GM21717 (cell line): ENCODE data around the gene NHEJ1.

Experiments
- ATAC-seq: cut with Tn5 transposase; IDR thresholded peaks from one replicate; pipeline ENCODE4 v1.9.1; 2021; ENCODE audit warnings: mild to moderate bottlenecking, moderate library complexity; ENCODE audit not compliant: unreplicated experiment

Gene NHEJ1

DNA sequence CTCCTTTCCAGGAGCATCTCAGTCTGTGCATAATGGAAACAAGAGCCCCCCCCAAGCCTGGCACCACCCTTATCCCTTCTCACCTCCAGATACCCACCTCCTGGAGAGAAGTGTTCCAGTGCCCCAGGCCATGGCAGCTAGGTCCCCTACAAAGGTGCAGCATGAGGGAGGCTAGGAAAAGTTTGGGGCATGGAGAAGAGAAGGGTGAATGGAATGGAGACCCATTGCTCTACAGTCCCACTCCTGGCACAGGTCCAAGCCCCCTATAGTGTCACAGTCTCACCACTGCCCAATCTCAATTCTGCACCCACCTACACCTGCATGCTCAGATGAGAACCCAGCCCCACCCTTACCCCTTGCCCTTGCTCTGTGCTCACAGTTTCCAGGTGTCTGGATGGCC lies 8.3 kb upstream of the NHEJ1 start:
- ATAC-seq, result no peak

DNA sequence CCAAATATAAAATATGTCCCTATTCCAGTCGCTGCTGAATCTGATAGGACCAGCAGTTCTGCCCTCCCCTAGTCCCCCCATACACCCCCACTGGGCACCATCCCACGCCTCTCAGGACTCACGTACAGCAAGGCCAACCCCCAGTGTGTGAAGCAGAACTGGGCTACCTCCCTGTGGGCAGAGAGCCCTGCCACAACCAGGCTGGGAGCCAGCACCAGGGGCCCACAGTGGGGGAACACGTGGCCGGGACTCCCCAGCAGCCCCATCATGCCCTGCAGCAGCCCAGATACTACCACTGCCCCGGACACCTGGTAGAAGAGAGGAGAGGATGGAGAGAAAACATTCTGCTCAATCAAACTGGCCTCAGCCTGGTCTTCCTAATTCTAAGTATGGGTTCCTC lies 7.9 kb upstream of the NHEJ1 start:
- ATAC-seq, result no peak

DNA sequence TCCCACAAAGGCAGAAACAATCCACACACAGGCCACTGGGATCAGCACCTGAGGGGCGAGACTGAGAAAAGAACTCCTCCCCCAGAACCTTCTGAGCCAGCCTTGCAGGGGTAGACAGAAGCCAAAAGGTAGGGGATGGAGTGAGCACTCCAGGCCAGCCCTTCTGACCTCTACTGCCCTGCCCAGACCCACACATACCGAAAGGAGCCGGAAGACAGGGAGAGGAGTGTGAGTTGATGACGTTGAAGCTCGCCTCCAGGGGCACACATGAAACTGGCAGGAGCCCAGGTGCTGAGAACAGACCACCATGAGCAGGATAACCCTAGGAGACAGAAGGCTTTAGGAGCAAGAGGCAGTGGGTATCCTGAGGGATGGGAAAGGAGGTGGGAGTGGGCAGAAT lies 7.4 kb upstream of the NHEJ1 start:
- ATAC-seq, result no peak

DNA sequence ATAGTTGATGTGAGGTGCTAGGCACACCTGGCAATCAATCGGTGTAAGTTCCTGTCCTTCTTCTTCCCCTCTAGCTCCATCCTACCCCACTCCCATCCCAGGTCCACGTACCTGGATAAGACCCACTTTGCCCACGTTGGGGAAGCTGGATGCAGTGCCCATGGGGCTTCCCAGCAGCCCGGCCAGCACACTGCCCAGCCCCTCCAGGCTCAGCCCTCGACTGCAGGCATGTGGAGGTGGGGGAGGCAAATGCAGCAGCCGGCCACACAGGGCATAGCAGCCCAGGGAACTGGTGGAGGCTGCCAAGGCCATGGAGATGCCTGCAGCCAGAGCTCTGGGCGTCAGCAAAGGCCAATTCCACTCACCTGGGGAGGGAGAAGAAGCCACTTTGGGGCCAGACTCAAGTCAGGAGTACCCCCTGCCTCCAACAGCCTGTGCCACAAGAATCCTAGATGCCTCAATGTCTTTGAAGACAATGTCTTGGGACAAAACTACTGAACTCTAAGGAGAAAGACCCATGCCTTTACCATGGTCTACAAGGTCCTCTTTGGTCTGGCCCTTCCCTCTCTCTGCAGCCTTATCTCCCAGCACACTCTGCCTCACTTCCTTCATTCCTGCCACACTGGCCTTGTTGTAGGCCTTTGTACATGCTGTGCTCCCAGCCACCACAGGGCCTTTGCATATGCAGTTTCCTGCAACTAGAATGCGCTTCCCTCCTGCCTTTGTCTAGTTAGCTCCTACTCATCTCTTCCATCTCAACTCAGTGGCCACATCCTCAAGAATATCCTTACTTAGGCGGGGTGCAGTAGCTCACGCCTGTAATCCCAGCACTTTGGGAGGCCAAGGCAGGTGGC lies 4.7 kb upstream of the NHEJ1 start:
- ATAC-seq, result no peak

DNA sequence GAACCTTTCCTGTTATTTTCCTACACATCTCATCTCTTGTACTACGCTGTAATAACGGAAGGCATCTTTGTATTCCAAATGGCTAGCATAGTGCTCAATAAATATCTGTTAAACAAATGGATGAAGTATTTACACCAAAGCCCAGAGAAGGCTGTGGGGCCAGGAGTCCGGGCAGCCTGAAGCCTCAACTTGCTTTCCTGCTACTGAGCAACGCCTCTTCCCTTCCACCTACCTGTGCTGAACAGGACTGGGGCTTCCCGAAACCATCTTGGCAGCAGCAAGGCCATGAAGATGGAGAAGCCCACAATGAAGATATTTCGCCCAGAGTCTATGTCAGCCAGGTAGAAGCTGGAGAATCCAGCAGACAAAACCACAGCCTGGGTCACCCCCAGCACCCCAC lies 2.5 kb upstream of the NHEJ1 start:
- no peak for ATAC-seq

DNA sequence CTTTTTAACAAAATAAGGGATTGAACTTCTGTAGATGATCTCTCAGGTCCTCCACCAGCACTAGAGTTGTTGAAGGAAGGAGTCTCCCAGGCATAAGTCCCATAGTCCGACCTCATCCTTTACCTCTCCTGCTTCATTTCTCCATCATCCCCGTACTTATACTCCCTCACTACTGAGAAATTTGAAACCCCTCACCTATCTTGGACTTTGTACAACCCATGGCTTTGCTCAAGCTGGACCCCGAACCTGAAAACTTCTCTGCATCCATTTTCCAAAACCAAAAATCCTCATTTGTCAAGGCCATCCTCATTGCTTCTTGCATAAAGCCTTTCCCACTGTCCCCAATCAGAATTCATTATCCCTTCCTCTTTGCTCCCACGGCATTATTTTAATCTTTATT lies 482 bp upstream of the NHEJ1 start:
- no peak for ATAC-seq

DNA sequence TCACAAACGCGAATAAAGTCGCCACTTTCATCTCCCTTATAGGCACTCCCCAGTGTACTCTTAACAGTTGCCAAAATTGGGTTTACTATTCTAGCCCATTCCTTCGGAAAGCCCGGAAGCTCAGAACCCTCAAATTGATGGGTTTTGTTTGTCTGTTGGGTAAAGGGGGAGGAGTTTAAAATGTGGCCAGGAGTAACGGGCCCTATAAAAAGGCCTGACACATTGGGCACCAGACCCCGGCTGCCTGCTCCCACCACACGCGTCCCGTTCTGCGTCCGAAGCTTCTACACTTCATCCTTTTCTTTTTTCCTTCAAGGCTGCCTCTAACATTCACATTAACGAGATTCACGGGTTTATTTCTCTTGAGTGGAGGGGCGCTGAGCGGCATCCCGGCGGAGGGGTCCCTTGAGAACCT lies 837 bp downstream of the NHEJ1 start:
- peak; percentile 4 for ATAC-seq

DNA sequence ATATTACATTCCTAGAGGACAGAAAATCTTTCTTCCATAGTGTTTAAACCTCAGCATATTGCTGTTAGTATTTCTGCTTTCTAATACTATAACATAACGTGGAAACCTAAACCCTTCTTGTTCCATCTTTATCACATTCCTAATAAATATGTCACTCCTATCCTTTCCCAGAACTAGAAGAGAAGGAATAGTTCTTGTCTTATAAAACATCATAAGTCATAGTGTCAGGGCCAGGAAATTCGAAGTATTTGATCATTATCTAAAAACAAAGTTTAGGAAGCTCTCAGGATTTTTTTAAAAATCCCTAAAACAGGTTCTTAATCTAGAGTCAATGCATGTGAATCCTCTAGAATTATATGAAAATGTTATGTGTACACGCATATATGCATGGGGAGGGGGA lies 2.0 kb downstream of the NHEJ1 start:
- no peak for ATAC-seq

DNA sequence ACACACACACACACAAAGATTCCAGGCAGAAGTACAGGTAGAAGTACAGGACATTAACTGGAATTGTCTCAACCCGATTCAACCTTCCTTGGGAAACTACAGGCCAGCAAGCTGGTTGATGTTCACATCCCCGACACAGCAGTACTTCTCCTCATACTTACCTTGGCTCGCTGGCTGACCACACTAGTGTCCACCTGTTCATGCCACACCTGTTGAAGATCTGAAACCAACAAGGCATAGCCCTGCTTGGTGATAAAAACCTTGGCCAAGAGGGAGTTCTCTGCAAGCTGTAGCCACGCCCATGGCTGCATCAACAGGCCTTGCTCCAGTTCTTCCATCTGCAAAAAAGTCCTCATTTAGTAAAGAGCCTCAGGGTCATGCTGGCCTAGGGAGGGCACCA lies 2.6 kb downstream of the NHEJ1 start:
- no peak for ATAC-seq

DNA sequence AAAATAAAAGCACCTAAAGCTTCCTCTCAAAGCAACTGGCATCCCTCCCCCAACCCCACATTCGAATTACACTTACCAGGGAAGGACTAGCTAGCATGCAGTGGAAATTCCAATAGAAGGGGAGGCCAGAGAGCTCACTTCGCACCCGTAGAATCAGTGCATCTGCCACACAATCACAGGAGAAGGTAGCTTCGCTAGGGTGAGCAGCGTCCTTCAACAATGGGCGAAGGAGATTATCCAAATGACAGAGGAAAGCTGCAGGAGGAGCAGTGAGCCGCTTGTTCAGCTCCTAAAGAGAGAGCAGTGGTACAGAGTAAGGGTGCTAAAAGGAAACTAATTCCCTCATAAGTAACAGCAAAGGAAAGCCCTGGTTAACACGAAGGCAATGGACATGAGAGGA lies 3.2 kb downstream of the NHEJ1 start:
- no peak for ATAC-seq

DNA sequence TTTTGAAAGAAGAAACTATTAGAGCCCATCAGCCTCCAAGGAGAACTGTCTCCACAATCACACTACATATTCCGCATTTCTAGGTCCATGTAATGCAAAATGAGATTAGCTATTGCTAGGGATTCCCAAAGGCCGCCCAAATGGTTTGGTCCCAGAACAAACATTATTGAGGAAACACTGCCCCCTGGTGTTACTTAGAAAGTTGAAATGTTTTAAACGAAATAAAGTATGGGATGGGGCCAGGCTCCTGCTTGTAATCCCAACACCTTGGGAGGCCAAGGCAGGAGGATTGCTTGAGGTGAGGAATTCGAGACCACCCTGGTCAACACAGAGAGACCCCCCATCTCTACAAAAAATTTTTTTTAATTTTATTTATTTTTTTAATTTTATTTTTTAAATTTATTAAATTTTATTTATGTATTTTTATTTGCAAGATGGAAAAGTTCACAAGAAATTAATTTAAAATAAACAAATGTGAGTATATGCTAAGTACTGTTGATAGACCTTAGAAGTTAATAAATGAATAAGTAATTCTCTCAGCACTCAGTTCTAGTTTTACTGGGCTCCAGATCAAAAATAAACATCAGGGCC lies 5.5 kb downstream of the NHEJ1 start:
- ATAC-seq, result no peak

DNA sequence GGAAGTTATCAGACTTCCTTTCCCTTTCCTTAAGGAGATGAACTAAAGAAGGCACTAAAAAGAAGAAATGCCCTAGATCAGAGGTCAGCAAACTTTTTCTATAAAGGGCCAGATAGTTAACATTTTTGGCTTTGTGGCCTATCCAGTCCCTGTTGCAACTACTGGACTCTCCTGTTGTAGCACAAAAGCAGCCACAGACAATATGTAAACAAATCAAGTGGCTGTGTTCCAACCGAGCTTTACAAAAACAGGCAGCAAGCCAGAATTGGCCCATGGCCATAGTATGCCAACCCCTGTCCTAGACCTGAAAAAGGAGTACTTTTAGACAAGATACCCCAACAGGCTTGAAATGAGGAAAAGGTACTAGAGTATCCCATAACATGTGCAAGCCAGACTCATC lies 10.9 kb downstream of the NHEJ1 start:
- ATAC-seq, result no peak

DNA sequence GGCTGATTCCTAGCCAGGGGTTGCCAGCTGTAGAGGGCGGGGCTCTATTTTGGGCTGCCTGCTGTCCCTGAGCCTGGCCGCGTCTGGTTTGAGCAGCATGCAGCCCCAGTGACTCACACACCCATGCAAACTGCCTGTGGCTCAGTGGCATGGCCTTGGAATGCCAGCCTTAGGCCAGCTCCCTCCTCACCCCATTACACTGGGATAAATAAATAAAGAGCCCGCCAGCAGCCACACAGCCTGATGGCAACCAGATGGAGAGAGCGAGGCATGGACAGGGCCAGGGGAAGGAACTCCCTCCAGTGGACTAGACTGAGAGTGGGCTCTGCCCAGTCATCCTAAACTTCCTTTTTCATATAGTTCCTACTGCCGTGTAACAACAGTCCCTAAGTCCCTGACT lies 18.3 kb downstream of the NHEJ1 start:
- ATAC-seq, result no peak

DNA sequence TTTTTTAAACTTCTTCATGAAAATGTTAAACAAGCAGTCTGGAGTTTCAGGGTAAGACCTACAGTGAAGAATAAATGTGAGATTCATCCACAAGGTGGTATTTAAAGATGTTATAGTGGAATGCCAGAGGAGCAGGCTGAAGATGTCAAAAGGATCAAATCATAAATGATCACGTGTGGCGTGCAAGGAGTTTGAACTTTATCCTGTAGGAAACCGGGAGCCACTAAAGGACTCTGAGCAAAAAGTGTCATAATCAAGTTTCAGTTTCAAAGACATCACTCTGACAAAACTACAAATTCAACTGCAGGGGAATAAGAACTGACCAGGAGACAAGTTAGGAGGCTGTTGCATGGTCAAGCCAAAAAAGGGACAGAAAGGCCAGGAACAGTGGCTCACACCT lies 19.9 kb downstream of the NHEJ1 start:
- ATAC-seq, result no peak

DNA sequence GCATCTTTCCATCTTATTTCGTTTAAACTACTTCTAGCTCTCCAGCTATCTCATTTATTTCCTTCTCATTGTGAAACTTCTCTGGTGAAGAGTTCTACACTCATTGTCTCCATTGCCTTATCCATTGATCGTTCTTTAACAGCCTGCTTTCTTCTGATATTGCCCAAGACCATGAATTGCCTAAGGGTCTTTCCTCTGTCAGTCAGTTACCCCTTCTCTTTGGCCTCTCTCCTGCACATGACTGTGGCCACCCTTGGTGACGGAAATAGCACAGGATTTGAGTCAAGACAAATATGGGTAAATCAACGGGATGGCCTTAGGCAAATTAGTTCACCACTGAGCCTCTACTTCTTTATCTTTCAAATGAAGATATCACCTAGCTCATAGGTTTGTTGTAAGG lies 26.6 kb downstream of the NHEJ1 start:
- no peak for ATAC-seq

DNA sequence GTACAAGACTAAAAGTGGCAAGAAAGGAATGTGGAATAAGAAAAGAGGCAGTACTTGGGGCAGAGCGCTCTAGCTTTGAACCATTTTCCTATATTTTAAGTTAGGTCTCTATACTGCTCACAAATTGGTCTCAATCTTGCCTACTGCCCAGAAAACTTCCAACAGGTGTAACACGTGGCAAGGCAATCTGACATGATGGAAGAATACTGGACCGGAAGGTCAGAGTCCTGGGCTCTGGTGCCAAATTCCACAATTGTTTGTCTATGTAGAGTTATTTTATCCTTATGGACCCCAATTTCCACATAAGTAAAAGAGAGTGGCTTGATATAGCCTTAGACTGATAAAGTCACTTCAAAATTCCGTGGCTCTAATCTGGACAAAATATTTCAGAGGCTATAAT lies 28.9 kb downstream of the NHEJ1 start:
- ATAC-seq, result no peak

DNA sequence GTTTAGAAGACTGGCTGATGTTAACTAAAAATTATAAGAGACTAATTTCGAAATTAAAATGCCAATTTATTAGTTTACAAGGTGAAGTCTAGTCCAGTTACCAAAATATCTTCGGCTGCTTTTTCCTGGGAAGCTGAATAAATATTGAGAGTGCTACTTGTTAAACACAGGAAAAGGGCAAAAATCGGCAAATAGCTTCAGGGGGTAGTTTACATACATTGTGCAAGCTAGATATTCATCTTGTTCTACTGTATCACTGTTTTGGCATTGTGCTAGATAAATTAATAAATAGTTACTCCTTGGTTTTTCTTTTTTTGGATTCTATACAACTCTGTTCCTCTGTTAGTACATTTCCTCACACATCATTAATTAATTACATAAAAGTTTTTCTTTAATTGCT lies 29.3 kb downstream of the NHEJ1 start:
- ATAC-seq, result no peak

DNA sequence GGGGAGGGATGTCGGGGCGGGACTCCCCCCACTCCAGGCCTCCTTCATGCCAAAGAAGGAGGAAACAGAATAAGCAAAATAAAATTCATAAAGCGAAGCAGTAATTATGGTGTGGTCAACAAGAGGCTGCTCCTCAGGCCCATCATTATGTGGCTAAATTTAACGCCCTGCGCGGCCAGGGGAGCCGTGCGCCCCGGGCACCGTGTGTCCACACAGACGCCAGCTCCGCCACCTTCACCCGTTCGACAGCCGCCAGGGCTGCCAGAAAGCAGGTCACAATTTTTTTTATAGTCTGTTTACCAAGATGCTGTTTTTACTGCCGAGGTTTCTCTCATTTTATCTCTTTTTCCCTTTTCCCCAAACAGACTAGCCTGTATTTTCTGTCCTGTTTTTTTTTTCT lies 31.0 kb downstream of the NHEJ1 start:
- ATAC-seq, result no peak

DNA sequence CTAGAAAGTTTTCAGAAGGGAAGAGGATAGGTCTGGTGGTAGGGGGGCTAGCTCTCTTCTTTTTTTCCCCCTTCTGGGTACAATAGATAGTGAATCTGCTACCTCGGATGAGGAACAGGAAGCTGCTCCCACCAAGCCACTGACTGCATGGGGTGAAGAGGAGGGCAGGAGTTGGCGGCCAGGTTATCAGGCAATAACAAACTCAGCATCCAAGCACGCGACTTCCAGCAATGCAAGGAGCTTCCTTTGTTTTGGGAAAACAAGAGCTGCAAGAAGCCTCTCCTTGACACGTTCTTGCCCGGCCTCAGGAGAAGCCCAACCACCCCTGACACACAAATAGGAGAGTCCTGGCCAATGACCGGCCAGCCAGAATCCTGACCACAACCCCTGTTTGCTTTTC lies 32.2 kb downstream of the NHEJ1 start:
- ATAC-seq, result no peak

DNA sequence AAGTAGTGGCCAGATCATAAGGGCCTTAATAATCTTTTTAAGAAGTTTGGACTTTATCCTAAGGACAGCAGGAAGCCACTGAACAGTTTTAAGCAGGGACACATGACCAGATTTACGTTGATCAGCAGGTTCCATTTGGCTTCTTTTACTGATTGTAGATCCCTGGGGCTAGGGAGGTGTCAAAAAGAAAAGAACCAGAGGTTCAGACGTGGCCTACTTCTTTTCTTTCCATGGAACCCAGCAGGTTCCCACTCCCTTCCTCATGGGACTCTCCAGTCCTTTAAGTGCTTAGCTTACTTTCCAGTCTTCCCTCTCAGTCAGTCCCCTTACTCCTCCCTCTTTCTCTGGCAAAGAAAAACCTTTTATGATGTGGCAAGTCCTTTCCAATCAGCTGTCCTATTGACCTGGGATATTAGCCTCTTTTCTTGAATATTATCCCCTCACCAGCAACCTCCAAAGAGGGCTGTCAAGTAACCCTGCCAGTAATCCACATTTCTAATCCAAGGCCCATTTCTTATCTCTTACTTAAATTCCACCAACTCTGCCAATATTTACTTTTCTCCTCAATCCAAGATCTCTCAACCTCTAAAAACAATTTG lies 33.5 kb downstream of the NHEJ1 start:
- ATAC-seq, result no peak

DNA sequence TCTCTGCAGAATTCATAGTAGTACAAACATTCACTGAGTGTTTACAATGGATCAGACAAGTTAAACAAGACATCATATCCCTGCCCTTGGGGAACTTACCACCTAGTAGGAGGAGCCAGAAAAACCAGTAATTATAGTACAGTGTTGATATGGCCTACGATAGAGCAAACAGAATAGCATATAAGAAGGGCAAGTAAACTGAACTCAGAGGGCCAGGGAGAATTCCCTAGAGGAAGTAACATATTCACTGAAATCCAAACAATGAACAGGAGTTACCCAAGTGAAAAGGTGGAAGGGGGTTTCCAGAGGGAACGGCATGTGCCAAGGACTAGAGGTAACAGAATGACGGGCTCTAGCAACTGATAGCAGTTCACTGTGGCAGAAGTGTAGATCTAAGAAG lies 34.1 kb downstream of the NHEJ1 start:
- no peak for ATAC-seq

DNA sequence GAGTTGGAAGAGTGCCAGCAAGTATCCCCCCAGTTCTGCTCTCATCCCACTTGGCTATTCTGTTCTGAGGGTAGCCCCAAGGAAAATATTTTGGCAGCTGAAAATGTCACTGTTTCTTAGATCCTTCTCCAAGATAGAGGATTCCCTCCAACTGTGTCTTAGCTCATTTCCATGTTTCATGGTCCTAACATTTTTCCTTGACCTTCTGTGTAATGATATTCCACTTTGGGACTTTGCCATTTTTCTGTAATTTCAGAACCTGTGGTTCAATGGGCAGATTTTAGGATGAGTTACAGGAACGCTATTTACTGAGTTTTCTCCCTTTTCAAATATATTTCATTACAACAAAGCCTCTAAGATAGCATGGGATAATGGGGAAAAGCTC lies 34.7 kb downstream of the NHEJ1 start:
- no peak for ATAC-seq
